Right lobe of liver (tissue), 6 donors: ENCODE measurements around the gene GNG12. TPM values are rescaled to one million over a fixed set of nuclear protein-coding genes. Genes with fewer than 3 reads are reported as not detected.

Experiments used
- ATAC-seq, 4 donors: fragments of 200-7000 bp; cut with Tn5 transposase; one replicate each; pipeline ENCODE4 v1.9.1; 2020; ENCODE audit warnings: mild to moderate bottlenecking in 4 of 4, moderate library complexity in 4 of 4
- DNase-seq, 3 donors: peaks; one replicate each; pipeline ENCODE4 v3.0.0-alpha.2; 2020
- H3K27ac ChIP-seq, 3 donors: fragments of 200-600 bp; one replicate each; pipeline ENCODE4 v1.8.0; 2022
- H3K27me3 ChIP-seq, 2 donors: fragments of 200-600 bp; one replicate each; pipeline ENCODE4 v1.8.0; 2022
- H3K36me3 ChIP-seq, 4 donors: fragments of 200-600 bp; sonication (generic) in 1 of 4; one replicate each; pipeline versions ENCODE4 v1.5.1 to v1.8.0; 2017 to 2022; ENCODE audit warnings: control low read depth in 1 of 4
- H3K4me1 ChIP-seq, 4 donors: fragments of 200-600 bp; sonication (generic) in 1 of 4; one replicate each; pipeline versions ENCODE4 v1.5.1 to v1.8.0; 2017 to 2022; ENCODE audit warnings: control low read depth in 1 of 4
- H3K4me3 ChIP-seq, 3 donors: fragments of 200-600 bp; one replicate each; pipeline ENCODE4 v1.8.0; 2022
- H3K9me3 ChIP-seq, 4 donors: fragments of 200-600 bp; sonication (generic) in 1 of 4; one replicate each; pipeline versions ENCODE4 v1.5.1 to v1.8.0; 2017 to 2022; ENCODE audit warnings: control low read depth in 1 of 4
- POLR2A ChIP-seq: fragments of 450-650 bp; IDR thresholded peaks from one replicate; pipeline ENCODE4 v1.6.1; 2017; ENCODE audit warnings: antibody characterized with exemption, mild to moderate bottlenecking
- WGBS: methylation state at CpG from one replicate; pipeline ENCODE4 v1.1.6; 2018; ENCODE audit warnings: low coverage, low lambda C conversion rate; ENCODE audit not compliant: insufficient coverage; ENCODE audit errors: missing lambda C conversion rate; 5-methylcytosine and 5-hydroxymethylcytosine counted together
- intact Hi-C, 2 donors: fragments of 100-400 bp; cut with DNase I; formaldehyde crosslinking; loops; one replicate each; pipeline versions ENCODE4 v1.11.2 to v1.14.1; 2022
- total RNA-seq, 6 experiments: library from RNA; depleted of rRNA in 2 of 6; stranded (reverse); fragments of >200 nt in 2 of 6; fragmentation: NEBNext Ultra II Directional in 3 of 6; extraction: Animal tissue kit (Norgen Biotek cat#: 25700) in 3 of 6; gene quantifications; one replicate each; pipeline versions ENCODE4 v1.1.0 to v1.2.4, GENCODE V29; 2016 to 2023
- TF ChIP-seq, protein P1 (sequence below), 4 donors: fragments of 200-600 bp in 3 of 4; fragments of 450-650 bp in 1 of 4; IDR thresholded peaks; one replicate each; pipeline versions ENCODE4 v1.5.1 to v1.8.0; 2016 to 2022; ENCODE audit warnings: antibody characterized with exemption in 4 of 4, mild to moderate bottlenecking in 2 of 4
- donor health status: DM: no; HTN: yes; CAD: no.
- donor health status: DM: no; HTN: no; CAD: no.
- donor health status: DM: no; HTN: no; CAD: no.
- donor health status: DM: no; HTN: yes; CAD: no.
- donor health status: DM: no; HTN: yes; CAD: no.

Gene GNG12
- total RNA-seq, 6 experiments from 2014 or later: 18.8 to 52.7 (median 33.9) TPM

DNA sequence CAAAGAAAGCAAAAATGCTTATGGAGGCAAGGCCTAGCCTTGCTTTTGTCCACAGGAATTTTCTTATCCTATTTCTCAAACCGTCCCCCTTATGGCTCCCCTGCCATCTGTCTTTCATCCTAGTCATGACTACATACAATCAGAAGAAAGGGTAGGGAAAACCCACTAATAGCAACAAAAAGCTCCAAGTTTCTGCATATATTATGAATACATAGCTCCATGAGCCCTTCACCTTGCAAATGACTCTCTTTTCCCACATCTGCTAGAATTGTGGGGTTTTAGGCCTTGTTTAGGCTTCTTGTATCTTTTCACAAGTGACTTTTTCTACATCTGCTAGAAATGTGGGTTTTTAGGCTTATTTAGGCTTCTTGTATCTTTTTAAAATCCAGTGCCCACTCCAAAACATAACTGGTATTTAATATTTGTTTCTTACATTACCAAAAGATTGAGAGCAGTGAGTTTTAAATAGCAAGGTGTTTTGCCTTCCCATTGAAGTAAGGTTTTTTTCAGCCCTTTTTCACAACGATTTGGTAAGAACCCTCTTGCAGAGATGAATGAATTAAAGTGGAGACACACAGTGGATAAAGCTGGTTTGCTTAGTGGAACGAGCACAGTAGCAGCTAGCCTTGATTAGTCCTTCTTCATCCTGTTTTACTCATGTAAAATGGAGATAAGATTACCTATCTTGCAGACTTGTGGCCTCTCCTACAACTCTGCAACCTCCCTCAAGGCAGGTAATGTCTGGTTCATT, 143.8 kb downstream of the GNG12 start:
- Histone ChIP-seq H3K9me3 (no peaks in the 10 kb centered on the region), H3K36me3 (peaks cover 0 to 19% (median 5%) of the 10 kb centered on the region in 4 donors), H3K4me1 (peaks cover 0 to 13% (median 3%) of the 10 kb centered on the region in 4 donors), H3K27ac (no peak overlapping the region), H3K4me3 (no peak overlapping the region), H3K27me3 (no peaks in the 10 kb centered on the region)
- 32% methylated on average over 3 of the region's 3 CpGs for WGBS
- DNase-seq: no peak
- TF ChIP-seq, protein P1, sequence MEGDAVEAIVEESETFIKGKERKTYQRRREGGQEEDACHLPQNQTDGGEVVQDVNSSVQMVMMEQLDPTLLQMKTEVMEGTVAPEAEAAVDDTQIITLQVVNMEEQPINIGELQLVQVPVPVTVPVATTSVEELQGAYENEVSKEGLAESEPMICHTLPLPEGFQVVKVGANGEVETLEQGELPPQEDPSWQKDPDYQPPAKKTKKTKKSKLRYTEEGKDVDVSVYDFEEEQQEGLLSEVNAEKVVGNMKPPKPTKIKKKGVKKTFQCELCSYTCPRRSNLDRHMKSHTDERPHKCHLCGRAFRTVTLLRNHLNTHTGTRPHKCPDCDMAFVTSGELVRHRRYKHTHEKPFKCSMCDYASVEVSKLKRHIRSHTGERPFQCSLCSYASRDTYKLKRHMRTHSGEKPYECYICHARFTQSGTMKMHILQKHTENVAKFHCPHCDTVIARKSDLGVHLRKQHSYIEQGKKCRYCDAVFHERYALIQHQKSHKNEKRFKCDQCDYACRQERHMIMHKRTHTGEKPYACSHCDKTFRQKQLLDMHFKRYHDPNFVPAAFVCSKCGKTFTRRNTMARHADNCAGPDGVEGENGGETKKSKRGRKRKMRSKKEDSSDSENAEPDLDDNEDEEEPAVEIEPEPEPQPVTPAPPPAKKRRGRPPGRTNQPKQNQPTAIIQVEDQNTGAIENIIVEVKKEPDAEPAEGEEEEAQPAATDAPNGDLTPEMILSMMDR (IDR thresholded peaks at IDR 0.05): no peak
- TF ChIP-seq POLR2A: no peak
- intact Hi-C loops: no loop called here
- ATAC-seq: no peak

DNA sequence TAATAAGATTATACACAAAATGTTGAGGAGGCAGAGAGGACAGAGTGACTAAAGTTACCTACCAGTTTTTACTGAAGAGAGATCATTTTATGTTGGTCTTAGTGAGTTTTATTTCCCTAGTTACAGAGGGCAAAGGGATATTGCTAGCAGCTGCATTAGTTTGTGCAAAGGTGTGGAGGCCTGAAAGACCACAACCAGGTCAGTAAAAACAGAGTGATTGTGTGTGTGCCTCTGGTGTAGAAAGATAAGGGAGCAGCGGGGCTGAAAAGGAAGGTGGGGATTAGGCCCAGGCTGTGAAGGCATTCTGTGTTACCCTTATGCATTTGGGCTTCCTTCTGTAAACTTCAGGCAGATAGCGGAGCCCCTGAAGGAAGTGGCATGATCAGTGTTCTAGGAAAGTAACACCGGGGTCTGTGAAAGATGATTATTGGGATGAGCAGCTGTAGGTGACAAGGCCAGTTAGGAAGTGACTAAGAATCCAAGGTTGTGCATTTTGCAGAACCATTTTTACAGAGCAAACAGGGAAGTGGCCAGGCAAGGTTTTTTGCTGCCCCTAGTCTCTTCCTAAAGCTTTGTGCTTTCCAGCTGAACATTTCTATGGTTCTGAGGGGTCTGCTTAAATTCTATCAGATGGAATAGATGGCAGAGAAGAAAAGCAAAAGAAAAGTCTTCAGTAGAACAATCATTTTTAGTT, 144.6 kb downstream of the GNG12 start:
- ATAC-seq (no peak), DNase-seq (no peak)
- peaks cover 0 to 19% (median 5%) of the 10 kb centered on the region in 4 donors for H3K36me3 ChIP-seq
- H3K27me3 ChIP-seq: no peaks in the 10 kb centered on the region
- no peaks in the 10 kb centered on the region for H3K9me3 ChIP-seq
- TF ChIP-seq, protein P1 (IDR thresholded peaks at IDR 0.05): no peak
- peak; percentile 9 for TF ChIP-seq POLR2A
- 50% methylated on average over 3 of the region's 3 CpGs for WGBS
- peaks cover 0 to 21% (median 4%) of the 10 kb centered on the region in 4 donors for H3K4me1 ChIP-seq
- intact Hi-C loops: no loop called here
- H3K4me3 ChIP-seq: no peak overlapping the region
- H3K27ac ChIP-seq: no peak overlapping the region

DNA sequence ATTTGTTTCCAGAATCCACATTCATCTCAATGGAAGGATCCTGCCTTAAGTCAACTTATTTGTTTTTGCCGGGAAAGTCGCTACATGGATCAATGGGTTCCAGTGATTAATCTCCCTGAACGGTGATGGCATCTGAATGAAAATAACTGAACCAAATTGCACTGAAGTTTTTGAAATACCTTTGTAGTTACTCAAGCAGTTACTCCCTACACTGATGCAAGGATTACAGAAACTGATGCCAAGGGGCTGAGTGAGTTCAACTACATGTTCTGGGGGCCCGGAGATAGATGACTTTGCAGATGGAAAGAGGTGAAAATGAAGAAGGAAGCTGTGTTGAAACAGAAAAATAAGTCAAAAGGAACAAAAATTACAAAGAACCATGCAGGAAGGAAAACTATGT, 145.6 kb downstream of the GNG12 start:
- 21% methylated on average over 4 of the region's 4 CpGs for WGBS
- Histone ChIP-seq H3K36me3 (peaks cover 0 to 19% (median 5%) of the 10 kb centered on the region in 4 donors), H3K9me3 (no peaks in the 10 kb centered on the region), H3K4me3 (peak overlapping the region in 1 of 3 donors; percentile 69), H3K4me1 (peaks cover 0 to 28% (median 7%) of the 10 kb centered on the region in 4 donors), H3K27ac (no peak overlapping the region), H3K27me3 (no peaks in the 10 kb centered on the region)
- DNase-seq (no peak), ATAC-seq (no peak)
- intact Hi-C loops: no loop called here
- TF ChIP-seq, protein P1 (IDR thresholded peaks at IDR 0.05): no peak
- no peak for TF ChIP-seq POLR2A

DNA sequence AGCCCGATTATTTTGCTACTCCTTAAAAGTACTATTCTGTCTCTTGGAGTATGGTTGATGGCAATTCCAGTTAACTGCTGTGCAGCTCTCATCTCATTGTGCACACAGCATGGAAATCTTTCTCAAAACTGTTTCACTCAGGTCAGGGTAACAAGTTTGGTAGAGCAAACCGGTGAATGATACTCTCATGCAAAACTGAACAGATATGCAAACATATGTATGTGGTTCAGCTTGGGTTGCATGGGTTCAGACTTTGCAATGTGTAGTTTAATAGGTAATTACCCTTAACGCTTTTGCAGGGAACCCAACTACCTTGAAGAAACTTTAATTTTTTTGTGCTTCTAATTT, 146.1 kb downstream of the GNG12 start:
- TF ChIP-seq, protein P1 (IDR thresholded peaks at IDR 0.05): no peak
- no peak for TF ChIP-seq POLR2A
- Histone ChIP-seq H3K27me3 (no peaks in the 10 kb centered on the region), H3K36me3 (peaks cover 0 to 19% (median 5%) of the 10 kb centered on the region in 4 donors), H3K9me3 (no peaks in the 10 kb centered on the region), H3K4me1 (peaks cover 0 to 28% (median 7%) of the 10 kb centered on the region in 4 donors), H3K27ac (peak overlapping the region; percentile 90 to 96 (median 93)), H3K4me3 (peak overlapping the region; percentile 69 to 88 (median 80))
- no peak for ATAC-seq
- 17% methylated on average over 3 of the region's 3 CpGs for WGBS
- intact Hi-C loops: no loop called here
- no peak for DNase-seq
